ENCODE data around the gene MACROD1. TPM values are rescaled to one million over a fixed set of nuclear protein-coding genes. Genes with fewer than 3 reads are reported as not detected.

Gene MACROD1
- total and polyA plus RNA-seq, 10 of the 15 experiments (the other 5 are each of a cell fraction or from before 2014, with no cell fraction given): 1.2 to 22.7 (median 11.3) TPM; not detected in 1

GRCh38 chr11:64090806-64091516, 75.0 kb downstream of the MACROD1 start:
- DNase-seq (ENCODE audit: low read depth, low spot score) (no peak), ATAC-seq (no peak), FAIRE-seq (no peak)
- ChIA-PET RAD21 (ENCODE audit: unreplicated experiment) (no interaction called here), CTCF (no interaction called here), POLR2A (no interaction called here), SMC1A (ENCODE audit: uncharacterized antibody, unreplicated experiment) (no interaction called here)
- Histone ChIP-seq H3K9me3 (replicated peaks; ENCODE audit: control insufficient read depth, insufficient read depth, low read length) (no peaks in the 10 kb centered on the region), H3K9ac (ENCODE audit: control insufficient read depth, insufficient read depth, low read length) (no peak overlapping the region), H2AFZ (ENCODE audit: control insufficient read depth, low read depth, low read length) (no peak overlapping the region), H3K27me3 (replicated peaks in 1 of 2; ENCODE audit: control insufficient read depth in 2 of 2, insufficient read depth in 2 of 2, low read length in 1 of 2) (no peaks in the 10 kb centered on the region; a peak in 1 of 4 replicates), H3K36me3 (ENCODE audit: control insufficient read depth in 2 of 2, insufficient read depth in 2 of 2, low read length in 1 of 2) (no peaks in the 10 kb centered on the region), H3K4me1 (ENCODE audit: control insufficient read depth, insufficient read depth, low read length) (no peaks in the 10 kb centered on the region), H3K4me2 (ENCODE audit: control insufficient read depth, insufficient read depth) (no peak overlapping the region), H3K79me2 (ENCODE audit: control insufficient read depth, insufficient read depth, low read length) (no peaks in the 10 kb centered on the region), H3K4me3 (no peak overlapping the region), H3K27ac (ENCODE audit: control insufficient read depth, insufficient read depth) (no peak overlapping the region), H4K20me1 (ENCODE audit: control insufficient read depth, insufficient read depth) (no peaks in the 10 kb centered on the region)
- 9% methylated on average over 10 of the region's 11 CpGs for WGBS (ENCODE audit: insufficient coverage, insufficient replicate concordance, low lambda C conversion rate, missing lambda C conversion rate)
- no peak for TF ChIP-seq RB1 (IDR thresholded peaks at IDR 0.05; ENCODE audit: borderline replicate concordance)
- TF ChIP-seq NR2F1 (conservative IDR thresholded peaks at IDR 0.05): peak; percentile 49; the same call in 1 of the 2 replicates
- no peak for TF ChIP-seq NR2C1 (IDR thresholded peaks at IDR 0.05)
- in situ Hi-C loops (cut with MboI) (no loop called here), intact Hi-C loops (cut with micrococcal nuclease; ENCODE audit: unreplicated experiment) (no loop called here)
- no TSS peak for BruUV-seq (replicated peaks)

- Histone ChIP-seq H3K36me3 (ENCODE audit: control insufficient read depth in 2 of 2, insufficient read depth in 2 of 2, low read length in 1 of 2) (no peaks in the 10 kb centered on the region), H3K9me3 (replicated peaks; ENCODE audit: control insufficient read depth, insufficient read depth, low read length) (no peaks in the 10 kb centered on the region), H3K27ac (ENCODE audit: control insufficient read depth, insufficient read depth) (no peak overlapping the region), H3K79me2 (ENCODE audit: control insufficient read depth, insufficient read depth, low read length) (no peaks in the 10 kb centered on the region), H3K4me1 (ENCODE audit: control insufficient read depth, insufficient read depth, low read length) (no peaks in the 10 kb centered on the region), H3K9ac (ENCODE audit: control insufficient read depth, insufficient read depth, low read length) (no peak overlapping the region), H3K4me2 (ENCODE audit: control insufficient read depth, insufficient read depth) (no peak overlapping the region), H2AFZ (ENCODE audit: control insufficient read depth, low read depth, low read length) (no peak overlapping the region), H3K4me3 (no peak overlapping the region), H3K27me3 (replicated peaks in 1 of 2; ENCODE audit: control insufficient read depth in 2 of 2, insufficient read depth in 2 of 2, low read length in 1 of 2) (no peaks in the 10 kb centered on the region; a peak in 1 of 4 replicates), H4K20me1 (ENCODE audit: control insufficient read depth, insufficient read depth) (no peaks in the 10 kb centered on the region)
- POLR2A ChIA-PET: no interaction called here
- intact Hi-C loops (cut with micrococcal nuclease; ENCODE audit: unreplicated experiment) (no loop called here), in situ Hi-C loops (cut with MboI) (no loop called here)
- SMC1A ChIA-PET (ENCODE audit: uncharacterized antibody, unreplicated experiment): no interaction called here
- DNase-seq (ENCODE audit: low read depth, low spot score) (no peak), FAIRE-seq (no peak), ATAC-seq (no peak)
- no TSS peak for BruUV-seq (replicated peaks)
- RAD21 ChIA-PET (ENCODE audit: unreplicated experiment): no interaction called here
- CTCF ChIA-PET: no interaction called here
- 34% methylated on average over 28 of the region's 28 CpGs for WGBS (ENCODE audit: insufficient coverage, insufficient replicate concordance, low lambda C conversion rate, missing lambda C conversion rate)
- TF ChIP-seq ZNF384 (IDR thresholded peaks at IDR 0.05; ENCODE audit: borderline replicate concordance, low read depth, low read length) (no peak), SREBF1 (IDR thresholded peaks at IDR 0.05; ENCODE audit: low read length) (no peak), RUNX3 (IDR thresholded peaks at IDR 0.05; ENCODE audit: low read length) (no peak), SIN3A (IDR thresholded peaks at IDR 0.05; ENCODE audit: low read depth, low read length) (no peak), CREM (IDR thresholded peaks at IDR 0.05; ENCODE audit: low read depth) (no peak), MEF2A (IDR thresholded peaks at IDR 0.05; ENCODE audit: insufficient read depth, low read depth, low read length) (no peak), WRNIP1 (IDR thresholded peaks at IDR 0.05; ENCODE audit: borderline replicate concordance, low read depth, low read length) (no peak), NR2C2 (IDR thresholded peaks at IDR 0.05; ENCODE audit: borderline replicate concordance, control insufficient read depth, insufficient read length, low read depth) (no peak), GABPA (IDR thresholded peaks at IDR 0.05; ENCODE audit: low read depth) (no peak), CHD4 (IDR thresholded peaks at IDR 0.05) (no peak), RAD21 (IDR thresholded peaks at IDR 0.05; ENCODE audit: insufficient read depth, low read depth, low read length) (no peak), PML (IDR thresholded peaks at IDR 0.05; ENCODE audit: low read length) (no peak), ZBTB33 (IDR thresholded peaks at IDR 0.05) (no peak)
Measured at GRCh38 chr11:64089915-64090805, 75.8 kb downstream of the MACROD1 start.

Measured in GM12878 (cell line).